Spleen (tissue), 7 donors: ENCODE data around the gene CACNA1C.

Experiments
- POLR2A ChIP-seq, 3 donors: fragments of 450-650 bp; IDR thresholded peaks; one replicate each; pipeline ENCODE4 v1.5.1; 2017; ENCODE audit warnings: antibody characterized with exemption in 3 of 3, mild to moderate bottlenecking in 1 of 3
- TF ChIP-seq, protein P1 (sequence below), 11 experiments: fragments of 200-600 bp in 7 of 11; fragments of 450-650 bp in 4 of 11; sonication (generic) in 4 of 11; IDR thresholded peaks in 8 of 11; conservative IDR thresholded peaks in 3 of 11; 1 replicate in 7 of 11; 2 replicates in 4 of 11; pipeline versions ENCODE4 v1.4.0 to v1.8.0; 2016 to 2021; ENCODE audit warnings: antibody characterized with exemption in 11 of 11, inconsistent platforms in 4 of 11, mild to moderate bottlenecking in 1 of 11
- donor health status: DM: no; HTN: no; CAD: no; lungs with moderate emphysema.
- donor health status: DM: no; HTN: no; CAD: no.
- donor health status: DM: no; HTN: no; CAD: no.

DNA sequence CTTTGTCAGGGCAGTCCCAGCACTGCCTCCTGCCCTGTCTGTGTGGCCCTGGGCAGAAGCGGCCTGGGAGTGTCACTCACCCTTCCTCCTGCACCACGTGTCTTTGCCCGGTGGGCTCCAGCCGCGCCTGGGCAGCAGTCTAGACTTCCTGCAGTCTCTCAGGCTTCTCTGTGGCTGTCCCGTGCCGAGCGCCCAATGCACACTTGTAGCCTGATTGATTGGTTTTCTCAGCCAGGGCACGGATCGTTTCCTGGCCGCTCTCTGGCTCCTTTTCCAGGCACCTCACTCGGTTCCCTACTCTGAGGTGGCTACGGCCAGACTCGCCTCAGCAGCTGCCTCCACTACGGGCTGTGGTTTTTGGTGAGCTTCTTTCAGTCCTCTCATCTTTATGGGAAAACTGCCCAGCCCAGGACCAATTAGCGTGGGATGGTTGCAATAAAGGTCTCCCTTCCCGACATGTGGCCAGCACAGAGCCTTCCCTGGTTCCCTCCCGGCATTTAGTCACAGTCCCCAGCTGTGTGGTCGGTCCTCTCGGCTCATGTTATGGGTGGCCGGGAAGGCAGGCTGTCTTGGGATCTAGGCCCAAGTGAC lies 133.1 kb downstream of the CACNA1C start:
- TF ChIP-seq POLR2A (IDR thresholded peaks at IDR 0.05) = no peak
- TF ChIP-seq, protein P1, sequence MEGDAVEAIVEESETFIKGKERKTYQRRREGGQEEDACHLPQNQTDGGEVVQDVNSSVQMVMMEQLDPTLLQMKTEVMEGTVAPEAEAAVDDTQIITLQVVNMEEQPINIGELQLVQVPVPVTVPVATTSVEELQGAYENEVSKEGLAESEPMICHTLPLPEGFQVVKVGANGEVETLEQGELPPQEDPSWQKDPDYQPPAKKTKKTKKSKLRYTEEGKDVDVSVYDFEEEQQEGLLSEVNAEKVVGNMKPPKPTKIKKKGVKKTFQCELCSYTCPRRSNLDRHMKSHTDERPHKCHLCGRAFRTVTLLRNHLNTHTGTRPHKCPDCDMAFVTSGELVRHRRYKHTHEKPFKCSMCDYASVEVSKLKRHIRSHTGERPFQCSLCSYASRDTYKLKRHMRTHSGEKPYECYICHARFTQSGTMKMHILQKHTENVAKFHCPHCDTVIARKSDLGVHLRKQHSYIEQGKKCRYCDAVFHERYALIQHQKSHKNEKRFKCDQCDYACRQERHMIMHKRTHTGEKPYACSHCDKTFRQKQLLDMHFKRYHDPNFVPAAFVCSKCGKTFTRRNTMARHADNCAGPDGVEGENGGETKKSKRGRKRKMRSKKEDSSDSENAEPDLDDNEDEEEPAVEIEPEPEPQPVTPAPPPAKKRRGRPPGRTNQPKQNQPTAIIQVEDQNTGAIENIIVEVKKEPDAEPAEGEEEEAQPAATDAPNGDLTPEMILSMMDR (IDR thresholded peaks at IDR 0.05 in 8 of 11, conservative IDR thresholded peaks at IDR 0.05 in 3 of 11) = no peak
